Pancreas (tissue), 10 donors: ENCODE measurements around the gene ZNF783. TPM values are rescaled to one million over a fixed set of nuclear protein-coding genes. Genes with fewer than 3 reads are reported as not detected.

ENCODE experiments used
- ATAC-seq, 4 donors: fragments of 200-7000 bp; cut with Tn5 transposase; one replicate each; pipeline versions ENCODE4 v1.8.0 to v1.9.1; 2020; ENCODE audit warnings: mild to moderate bottlenecking in 4 of 4, moderate library complexity in 4 of 4
- DNase-seq, 6 donors: peaks; one replicate each; pipeline ENCODE4 v3.0.0-alpha.2; 2020
- FAIRE-seq: peaks from 2 replicates; lab custom pipeline; 2012; peaks lifted over from hg19 to GRCh38; lab: Jason Lieb, UNC
- H3K27ac ChIP-seq, 4 donors: fragments of 200-600 bp; sonication (generic); 1 replicate in 3 of 4; 2 replicates in 1 of 4; pipeline versions ENCODE4 v1.5.0 to v1.8.0; 2020
- H3K27me3 ChIP-seq, 4 donors: fragments of 200-600 bp; one replicate each; pipeline ENCODE4 v1.8.0; 2021
- H3K36me3 ChIP-seq, 3 donors: fragments of 200-600 bp; sonication (generic) in 1 of 3; one replicate each; pipeline versions ENCODE4 v1.5.0 to v1.8.0; 2020 to 2021
- H3K4me1 ChIP-seq, 3 donors: fragments of 200-600 bp; one replicate each; pipeline ENCODE4 v1.8.0; 2021
- H3K4me3 ChIP-seq, 4 donors: fragments of 200-600 bp; sonication (generic) in 2 of 4; one replicate each; pipeline versions ENCODE4 v1.5.0 to v1.8.0; 2020 to 2021
- H3K9me3 ChIP-seq, 4 donors: fragments of 200-600 bp; one replicate each; pipeline ENCODE4 v1.8.0; 2021
- CTCF ChIP-seq, 4 donors: fragments of 200-600 bp; sonication (generic) in 3 of 4; IDR thresholded peaks; one replicate each; pipeline versions ENCODE4 v1.5.0 to v1.8.0; 2021; ENCODE audit warnings: antibody characterized with exemption in 4 of 4
- WGBS, 2 donors: extraction: QIAGEN DNeasy Blood & Tissue Kit; methylation state at CpG; one replicate each; pipeline ENCODE4 v1.1.7; 2013; 5-methylcytosine and 5-hydroxymethylcytosine counted together
- intact Hi-C, 3 donors: fragments of 100-400 bp; cut with DNase I; formaldehyde crosslinking; loops; one replicate each; pipeline versions ENCODE4 v1.11.1 to v1.14.2; 2022
- polyA plus RNA-seq, 2 donors: library from polyadenylated mRNA; stranded (reverse); fragments of 200-250 nt; gene quantifications; one replicate each; pipeline ENCODE4 v1.2.3, GENCODE V29; 2013
- total RNA-seq, 6 donors: library from RNA; stranded (reverse); fragmentation: NEBNext Ultra II Directional in 4 of 6; extraction: Animal tissue kit (Norgen Biotek cat#: 25700) in 4 of 6; gene quantifications; one replicate each; pipeline versions ENCODE4 v1.2.1 to v1.2.4, GENCODE V29; 2021 to 2023
- donor health status: healthy with polysubstance abuse.
- donor health status: DM: no; HTN: no; CAD: no; lungs with moderate emphysema.
- donor health status: DM: no; HTN: no; CAD: no.
- donor health status: control.
- donor health status: control.
- donor health status: Bipolar disorder and iron deficiency.
- donor health status: DM: yes; HTN: yes; CAD: no.
- donor health status: DM: no; HTN: no; CAD: no.
- donor health status: DM: no; HTN: no; CAD: no.
- donor health status: DM: yes; HTN: yes; CAD: no.

ZNF783 gene
- total and polyA plus RNA-seq, 8 donors = 4.7 to 11.2 (median 6.1) TPM

- no peak for ATAC-seq
- no peak for FAIRE-seq
- no peaks in the 10 kb centered on the region for H3K36me3 ChIP-seq
- WGBS, 2 donors = 67 to 74% methylated on average over 4 of the region's 4 CpGs
- no peaks in the 10 kb centered on the region for H3K27me3 ChIP-seq
- H3K9me3 ChIP-seq = no peaks in the 10 kb centered on the region
- H3K27ac ChIP-seq = no peak overlapping the region
- intact Hi-C loops = no loop called here
- H3K4me3 ChIP-seq = no peak overlapping the region
- no peaks in the 10 kb centered on the region for H3K4me1 ChIP-seq
- TF ChIP-seq CTCF (IDR thresholded peaks at IDR 0.05) = no peak
- DNase-seq = no peak
Observed at GRCh38 chr7:149310990-149311573, 49.1 kb downstream of the ZNF783 start.

DNA sequence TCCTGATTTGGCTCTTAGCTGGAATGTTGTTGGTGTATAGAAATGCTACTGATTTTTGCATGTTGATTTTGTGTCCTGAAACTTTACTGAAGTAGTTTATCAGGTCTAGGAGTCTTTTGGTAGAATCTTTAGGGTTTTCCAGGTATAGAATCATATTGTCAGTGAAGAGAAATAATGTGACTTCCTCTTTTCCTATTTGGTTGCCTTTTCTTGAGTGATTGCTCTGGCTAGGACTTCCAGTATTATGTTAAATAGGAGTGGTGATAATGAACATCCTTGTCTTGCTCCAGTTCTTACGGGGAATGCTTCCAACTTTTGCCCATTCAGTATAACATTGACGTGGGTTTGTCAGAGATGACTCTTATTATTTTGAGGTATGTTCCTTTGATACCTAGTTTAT, 52.0 kb downstream of the ZNF783 start:
- ATAC-seq (no peak), FAIRE-seq (no peak), DNase-seq (no peak)
- H3K4me3 ChIP-seq = no peak overlapping the region
- no peak overlapping the region for H3K27ac ChIP-seq
- H3K36me3 ChIP-seq = no peaks in the 10 kb centered on the region
- H3K4me1 ChIP-seq = no peaks in the 10 kb centered on the region
- intact Hi-C loops = no loop called here
- 68 to 81% methylated on average over 2 of the region's 2 CpGs for WGBS, 2 donors
- no peak for TF ChIP-seq CTCF (IDR thresholded peaks at IDR 0.05)
- H3K9me3 ChIP-seq = no peaks in the 10 kb centered on the region
- peaks cover 0 to 3% (median 0%) of the 10 kb centered on the region in 4 donors for H3K27me3 ChIP-seq

GRCh38 chr7:149316606-149317005, 54.6 kb downstream of the ZNF783 start:
- Histone ChIP-seq H3K27ac (no peak overlapping the region), H3K4me1 (no peaks in the 10 kb centered on the region), H3K9me3 (no peaks in the 10 kb centered on the region), H3K27me3 (peaks cover 0 to 3% (median 0%) of the 10 kb centered on the region in 4 donors), H3K4me3 (no peak overlapping the region), H3K36me3 (no peaks in the 10 kb centered on the region)
- no peak for TF ChIP-seq CTCF (IDR thresholded peaks at IDR 0.05)
- no peak for ATAC-seq
- no peak for FAIRE-seq
- intact Hi-C loops = no loop called here
- DNase-seq = no peak

DNA sequence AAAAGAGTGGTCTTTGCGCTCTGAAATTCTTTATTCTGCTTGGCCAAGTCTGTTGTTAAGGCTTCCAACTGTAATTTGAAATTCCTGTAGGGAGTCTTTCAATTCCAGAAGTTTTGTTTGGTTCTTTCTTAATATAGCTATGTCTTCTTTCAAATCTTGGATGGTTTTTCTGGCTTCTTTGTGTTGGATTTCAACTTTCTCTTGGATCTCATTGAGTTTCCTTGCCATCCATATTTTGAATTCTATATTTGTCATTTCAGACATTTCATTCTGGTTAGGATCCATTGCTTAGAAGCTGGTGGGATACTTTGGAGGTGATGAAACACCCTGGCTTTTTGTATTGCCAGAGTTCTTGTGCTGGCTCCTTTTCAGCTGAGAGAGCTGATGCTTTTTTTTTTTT, 55.5 kb downstream of the ZNF783 start:
- no peak for TF ChIP-seq CTCF (IDR thresholded peaks at IDR 0.05)
- no peak for FAIRE-seq
- Histone ChIP-seq H3K9me3 (no peaks in the 10 kb centered on the region), H3K27me3 (peaks cover 0 to 3% (median 0%) of the 10 kb centered on the region in 4 donors), H3K4me1 (no peaks in the 10 kb centered on the region), H3K36me3 (no peaks in the 10 kb centered on the region), H3K27ac (no peak overlapping the region), H3K4me3 (no peak overlapping the region)
- WGBS, 2 donors = 89 to 94% methylated on average over 1 of the region's 1 CpG
- intact Hi-C loops = no loop called here
- no peak for DNase-seq
- no peak for ATAC-seq

DNA sequence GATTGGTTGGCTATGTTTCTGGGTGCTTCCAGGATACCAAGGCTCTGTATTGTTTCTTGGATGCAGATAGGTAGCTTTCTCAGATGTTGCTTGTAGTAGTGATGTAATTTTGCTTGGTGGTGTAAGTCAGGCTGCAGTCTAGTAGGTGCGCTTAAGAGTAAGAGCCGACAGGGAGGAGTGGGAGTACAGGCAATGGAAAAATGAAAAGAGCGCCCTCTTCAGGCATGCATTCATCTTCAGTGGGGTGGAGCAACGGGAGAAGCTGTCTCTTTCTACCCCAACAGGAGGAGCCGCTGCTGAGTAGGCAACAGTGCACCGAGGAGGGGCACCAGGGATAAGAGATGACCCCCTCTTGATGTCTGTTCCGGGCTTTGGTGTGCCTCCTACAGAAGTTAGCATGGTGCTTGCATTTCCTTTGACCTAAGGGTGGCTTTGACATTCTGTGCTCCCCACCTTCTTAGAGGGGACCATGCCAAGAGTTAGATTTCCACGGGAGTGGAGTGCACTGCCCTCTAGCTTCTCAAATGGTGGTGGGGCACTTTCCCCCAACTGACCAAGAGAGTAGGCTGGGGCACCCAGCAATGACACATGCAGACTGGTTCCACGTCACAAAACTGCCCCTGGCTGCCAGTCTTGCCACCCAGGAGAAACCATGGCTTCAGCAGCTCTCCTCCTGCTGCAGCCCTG, 56.1 kb downstream of the ZNF783 start:
- DNase-seq = no peak

More for the DNA sequence above, 56.1 kb downstream of the ZNF783 start:
- ATAC-seq = no peak
- peaks cover 0 to 3% (median 0%) of the 10 kb centered on the region in 4 donors for H3K27me3 ChIP-seq
- H3K4me3 ChIP-seq = no peak overlapping the region
- no peaks in the 10 kb centered on the region for H3K9me3 ChIP-seq
- no peak overlapping the region for H3K27ac ChIP-seq
- TF ChIP-seq CTCF (IDR thresholded peaks at IDR 0.05) = no peak
- intact Hi-C loops = no loop called here
- FAIRE-seq = no peak
- 54 to 71% methylated on average over 9 of the region's 9 CpGs for WGBS, 2 donors
- H3K4me1 ChIP-seq = no peaks in the 10 kb centered on the region
- no peaks in the 10 kb centered on the region for H3K36me3 ChIP-seq
